PFSK-1 (cell line): ENCODE data around the gene HS3ST3B1.

Source experiments
- POLR2AphosphoS5 ChIP-seq: IDR thresholded peaks from 2 replicates; pipeline ENCODE4 v1.6.1; 2012; ENCODE audit warnings: low read depth, mild to moderate bottlenecking, control low read depth, low read length, moderate library complexity
- TAF1 ChIP-seq: IDR thresholded peaks from 2 replicates; pipeline ENCODE4 v1.6.1; 2012; ENCODE audit warnings: low read length, control low read depth, borderline replicate concordance; ENCODE audit not compliant: insufficient read depth

- no peak for TF ChIP-seq TAF1
- no peak for TF ChIP-seq POLR2AphosphoS5
These were observed 11.1 kb downstream of the HS3ST3B1 start for GRCh38 chr17:14311981-14312380.
